ENCODE data around the gene GAGE10.
"Not testable (repeated sequence)": the region's sequence is repeated elsewhere in the genome, so short reads cannot be mapped to it uniquely, and the experiment has no call there.

The GAGE10 gene

DNA sequence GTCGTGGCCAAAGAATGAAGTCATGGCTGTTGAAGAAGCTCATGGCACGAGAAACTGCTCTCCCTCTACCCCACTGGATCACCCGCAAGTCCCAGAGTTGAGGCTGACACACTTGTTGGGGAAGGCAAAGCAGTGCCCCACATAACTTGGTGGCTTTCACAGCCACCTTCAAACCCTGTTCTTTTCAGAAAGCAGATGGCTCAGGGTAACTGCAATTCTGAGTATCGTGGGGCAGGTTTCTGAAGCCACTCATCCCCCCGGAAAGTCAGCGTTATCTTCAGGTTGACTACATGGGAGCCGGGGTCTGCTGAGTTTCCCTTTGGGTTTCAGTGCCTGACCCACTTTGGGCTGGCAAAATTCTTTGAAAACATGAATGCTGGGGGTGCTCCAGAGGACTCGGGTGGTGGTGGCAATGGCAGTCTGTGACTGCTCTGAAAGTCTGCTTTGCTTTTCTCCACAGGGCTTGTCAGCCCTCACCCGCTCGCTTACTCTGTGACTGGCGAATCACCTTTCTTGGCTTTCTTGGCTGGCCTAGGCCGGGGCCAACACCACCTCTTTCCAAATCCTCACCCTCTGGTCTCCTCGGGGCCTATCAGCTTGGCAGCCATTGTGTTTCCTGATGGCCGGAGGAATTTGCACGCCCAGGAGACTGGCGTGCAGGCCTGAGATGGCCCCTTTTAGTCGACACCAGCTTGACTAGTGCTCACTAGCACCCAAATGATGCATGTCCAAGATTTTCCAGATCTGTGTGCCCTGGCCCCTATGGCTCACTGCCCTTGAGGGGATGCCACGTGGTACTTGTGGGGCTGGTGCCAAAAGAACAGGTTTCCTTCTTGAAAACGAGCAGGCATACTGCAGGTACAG, 26.5 kb upstream of the GAGE10 start:
- no peak for DNase-seq (ENCODE audit: low spot score)

DNA sequence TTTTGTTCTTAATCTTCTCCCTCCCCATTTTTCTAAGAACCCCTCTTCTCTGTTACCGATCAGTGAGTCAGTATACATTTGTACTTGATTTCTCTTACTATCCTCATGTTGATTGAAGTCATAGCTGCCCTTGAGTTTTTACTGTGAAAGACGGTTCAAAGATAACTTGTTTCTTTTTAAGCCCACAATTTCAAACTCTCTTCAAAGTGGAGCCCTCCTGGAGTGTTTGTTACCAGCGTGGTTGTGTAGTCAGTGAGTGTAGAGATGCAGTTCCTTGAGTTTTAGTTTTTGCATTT, 26.0 kb upstream of the GAGE10 start:
- no peak for DNase-seq (ENCODE audit: low spot score)

DNA sequence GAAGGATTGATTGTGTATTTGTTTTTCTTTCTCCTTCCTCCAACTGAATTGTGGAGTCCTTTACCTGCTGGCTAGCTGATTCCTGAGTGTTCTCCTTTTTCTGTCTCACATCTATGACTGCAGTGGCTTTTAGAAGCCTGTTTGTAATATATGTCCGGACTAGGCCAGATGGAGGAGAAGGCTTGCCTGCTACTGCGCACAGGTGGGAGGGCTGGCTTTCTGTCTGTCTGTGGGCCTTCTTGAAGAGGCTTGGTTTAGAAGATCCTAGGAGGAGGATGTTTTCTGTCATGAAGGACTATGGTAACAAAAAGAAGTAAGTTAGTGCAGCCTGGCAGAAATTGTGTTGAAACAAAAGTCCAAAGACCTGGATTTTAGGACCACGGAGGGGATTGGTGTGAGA, 25.4 kb upstream of the GAGE10 start:
- no peak for DNase-seq (ENCODE audit: low spot score)

DNA sequence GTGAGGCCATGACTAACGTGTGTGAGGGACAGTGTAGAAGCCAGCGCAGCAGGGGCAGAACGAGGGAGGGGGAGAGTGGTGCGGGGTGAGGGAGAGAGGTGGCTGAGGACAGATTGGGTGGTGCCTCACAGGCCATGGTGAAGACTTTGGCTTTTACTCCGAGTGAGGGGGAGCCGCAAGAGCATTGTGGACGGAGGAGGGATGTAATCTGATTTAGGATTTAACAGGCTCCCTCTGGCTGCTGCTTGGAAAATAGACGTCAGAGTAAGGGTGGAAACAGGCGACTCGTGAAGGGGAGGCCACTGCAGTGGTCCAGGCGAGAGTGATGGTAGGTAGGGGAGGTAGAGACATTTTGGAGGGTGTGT, 20.8 kb upstream of the GAGE10 start:
- peak; percentile 40 for DNase-seq (ENCODE audit: low spot score)

DNA sequence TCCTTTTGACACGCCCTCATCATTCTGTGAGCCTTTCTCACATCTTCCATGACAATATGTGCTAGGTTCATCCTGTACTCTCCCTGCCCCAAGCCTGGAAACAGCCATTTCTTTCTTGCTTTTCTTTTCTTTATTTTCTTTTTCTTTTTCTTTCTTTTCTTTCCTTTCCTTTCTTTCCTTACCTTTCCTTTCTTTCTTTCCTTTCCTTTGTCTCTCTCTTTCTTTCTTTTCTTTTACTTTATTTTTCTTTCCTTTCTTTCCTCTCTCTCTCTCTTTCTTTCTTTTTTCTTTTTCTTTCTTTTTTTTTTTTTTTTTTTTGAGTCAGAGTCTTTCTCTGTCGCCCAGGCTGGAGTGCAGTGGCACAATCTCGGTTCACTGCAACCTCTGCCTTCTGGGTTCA, 19.2 kb upstream of the GAGE10 start:
- no peak for DNase-seq (ENCODE audit: low spot score)

DNA sequence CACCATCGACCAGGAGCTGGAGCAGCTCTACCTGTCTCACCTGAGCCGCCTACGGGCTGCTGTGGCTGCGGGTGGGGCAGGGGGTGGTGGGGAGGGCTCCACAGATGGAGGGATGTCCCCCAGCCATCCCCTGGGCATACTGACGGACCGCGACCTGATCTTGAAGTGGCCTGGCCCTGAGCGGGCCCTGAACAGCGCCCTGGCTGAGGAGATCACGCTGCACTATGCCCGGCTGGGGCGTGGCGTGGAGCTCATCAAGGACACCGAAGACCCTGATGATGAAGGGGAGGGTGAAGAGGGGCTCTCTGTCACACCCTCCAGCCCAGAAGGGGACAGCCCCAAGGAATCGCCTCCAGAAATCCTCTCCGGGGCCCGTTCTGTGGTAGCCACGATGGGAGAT, 17.3 kb upstream of the GAGE10 start:
- no peak for DNase-seq (ENCODE audit: low spot score)

DNA sequence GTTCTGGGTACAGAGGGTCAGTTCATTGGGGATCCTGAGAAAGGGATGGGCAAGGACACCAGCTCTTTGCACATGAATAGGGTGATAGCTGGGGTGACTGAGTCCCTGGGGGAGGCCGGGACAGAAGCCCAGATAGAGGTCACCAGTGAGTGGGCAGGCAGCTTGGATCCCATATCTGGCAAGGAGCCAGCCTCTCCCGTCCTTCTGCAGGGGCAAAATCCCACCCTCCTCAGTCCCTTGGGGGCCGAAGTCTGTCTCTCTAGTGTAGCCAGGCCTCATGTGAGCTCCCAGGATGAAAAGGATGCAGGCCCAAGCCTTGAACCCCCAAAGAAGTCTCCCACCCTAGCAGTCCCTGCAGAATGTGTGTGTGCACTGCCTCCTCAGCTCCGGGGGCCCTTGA, 16.9 kb upstream of the GAGE10 start:
- DNase-seq (ENCODE audit: low spot score), result no peak

DNA sequence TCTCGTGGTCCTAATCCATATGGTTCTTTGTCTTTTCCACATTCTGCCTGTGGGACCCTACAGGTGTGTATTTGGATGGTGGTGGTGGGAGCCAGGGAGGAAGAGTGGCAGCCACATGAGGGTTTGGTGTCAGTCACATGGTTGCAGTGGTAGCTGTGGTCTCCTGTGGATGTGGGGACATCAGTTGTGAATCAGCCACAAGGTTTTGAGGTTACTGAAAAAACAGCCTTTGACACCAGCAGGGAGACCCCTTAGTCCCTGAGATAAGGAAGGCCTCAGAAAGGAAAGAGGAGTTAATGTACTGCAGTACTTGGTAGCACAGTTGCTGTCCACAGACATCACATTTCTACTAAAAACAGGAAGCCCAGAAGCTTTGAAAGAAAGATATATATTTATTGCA, 15.8 kb upstream of the GAGE10 start:
- no peak for DNase-seq (ENCODE audit: low spot score)

DNA sequence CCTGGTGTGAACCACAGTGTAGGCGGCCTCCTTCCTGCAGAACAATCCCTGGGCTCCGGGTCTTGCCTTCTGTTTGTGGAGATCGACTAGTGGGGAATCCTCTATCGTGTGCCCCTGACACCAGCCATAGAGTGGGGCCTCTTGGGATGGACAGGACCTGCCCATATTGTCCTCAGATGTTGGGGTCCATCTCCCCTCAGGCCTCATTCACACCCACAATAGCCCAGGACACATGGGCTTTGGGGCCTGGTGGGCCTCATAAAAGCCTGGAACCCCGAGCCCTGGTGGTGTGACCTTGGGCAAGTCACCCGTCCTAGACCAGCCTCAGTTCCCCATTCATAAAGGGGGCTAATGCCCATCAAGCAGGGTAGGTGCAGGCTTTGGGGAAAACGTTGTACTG, 13.2 kb upstream of the GAGE10 start:
- DNase-seq (ENCODE audit: low spot score), result no peak

DNA sequence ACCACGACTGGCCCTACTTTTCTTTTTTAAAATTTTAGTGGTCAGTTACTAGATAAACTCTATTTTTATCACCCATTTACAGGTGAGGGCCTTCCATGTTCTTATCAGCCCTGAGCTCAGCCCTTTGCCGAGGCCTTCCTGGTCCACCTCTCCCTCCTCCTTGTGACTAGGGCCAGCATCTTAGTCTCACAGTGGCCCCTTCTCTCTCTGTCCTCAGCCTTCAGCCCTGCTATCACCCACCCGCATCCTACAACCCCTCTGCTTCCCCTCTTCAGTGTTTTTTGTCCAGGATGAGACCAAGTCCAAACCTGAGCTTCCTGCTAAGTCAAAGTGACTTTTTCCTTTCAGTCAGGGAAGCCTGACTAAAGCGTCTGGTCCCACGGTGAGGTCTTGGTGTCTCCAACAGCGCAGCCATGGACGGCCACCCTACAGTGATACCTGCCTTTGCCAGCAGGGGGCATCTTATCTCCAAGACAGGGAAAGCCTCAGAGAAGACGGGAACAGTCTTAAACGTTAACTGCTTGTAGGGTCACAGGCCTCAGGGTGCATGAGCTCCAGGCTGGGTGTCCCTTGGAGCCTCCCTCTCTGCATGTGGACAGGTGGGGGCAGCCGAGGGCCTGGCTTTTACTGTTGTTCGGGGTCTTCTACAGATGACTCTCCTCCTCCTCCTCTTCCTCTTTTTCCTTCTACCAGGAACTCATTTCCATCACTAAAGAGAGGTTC, 11.7 kb upstream of the GAGE10 start:
- peak; percentile 46 for DNase-seq (ENCODE audit: low spot score)

DNA sequence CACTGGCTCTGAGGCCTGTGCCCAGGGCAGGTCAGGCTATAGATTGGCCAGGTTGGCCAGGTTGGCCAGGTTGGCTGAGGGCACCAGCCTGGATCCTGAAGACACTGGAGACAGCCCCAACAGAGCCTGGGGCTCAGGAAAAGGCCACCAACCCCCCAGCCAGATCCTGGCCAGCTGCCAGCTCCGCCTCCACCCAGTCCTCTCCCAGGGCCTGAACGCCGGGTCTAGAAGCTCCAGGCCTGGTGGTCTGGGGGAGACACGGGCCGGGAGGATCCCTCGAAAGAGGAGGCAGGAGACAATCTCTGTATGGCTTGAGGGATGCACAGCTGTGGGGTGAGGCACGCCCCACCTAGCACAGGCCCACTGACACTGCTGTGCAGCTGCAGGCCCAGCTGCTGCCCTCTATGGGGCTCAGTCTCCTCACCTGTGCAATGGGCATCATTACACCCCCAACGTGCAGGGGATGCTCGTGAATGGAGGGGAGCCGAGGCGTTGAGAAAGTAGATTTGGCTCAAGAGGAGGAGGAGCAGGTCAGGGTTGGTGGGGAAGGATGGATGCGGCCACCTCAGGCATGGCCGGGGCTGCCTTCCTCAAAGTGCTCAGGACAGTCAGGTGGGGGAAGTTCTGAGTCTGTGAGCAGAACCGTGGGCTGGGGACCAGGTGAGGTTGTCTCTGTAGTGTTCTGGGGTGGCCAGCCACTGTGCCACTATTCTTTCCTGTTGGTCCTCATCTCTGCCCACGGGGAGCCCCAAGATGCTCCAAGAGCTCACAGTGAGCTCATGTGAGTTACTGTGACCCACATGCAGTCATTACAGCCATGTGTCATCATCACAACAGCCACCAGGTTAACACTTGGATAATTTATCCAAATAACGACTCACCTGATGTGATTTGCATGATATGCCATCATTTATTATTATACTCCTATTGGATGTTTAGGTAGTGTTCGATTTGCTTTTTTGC, 10.8 kb upstream of the GAGE10 start:
- DNase-seq (ENCODE audit: low spot score), result no peak

DNA sequence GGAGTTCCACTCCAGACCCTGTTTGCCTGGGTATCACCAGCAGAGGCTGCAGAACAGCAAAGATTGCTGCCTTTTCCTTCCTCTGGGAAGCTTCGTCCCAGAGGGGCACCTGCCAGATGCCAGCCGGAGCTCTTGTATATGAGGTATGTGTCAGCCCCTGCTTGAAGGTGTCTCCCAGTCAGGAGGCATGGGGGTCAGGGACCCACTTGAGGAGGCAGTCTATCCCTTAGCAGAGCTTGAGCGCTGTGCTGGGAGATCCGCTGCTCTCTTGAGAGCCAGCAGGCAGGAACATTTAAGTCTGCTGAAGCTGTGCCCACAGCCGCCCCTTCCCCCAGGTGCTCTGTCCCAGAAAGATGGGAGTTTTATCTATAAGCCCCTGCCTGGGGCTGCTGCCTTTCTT, 4.2 kb upstream of the GAGE10 start:
- DNase-seq (ENCODE audit: low spot score), result not testable (repeated sequence)

DNA sequence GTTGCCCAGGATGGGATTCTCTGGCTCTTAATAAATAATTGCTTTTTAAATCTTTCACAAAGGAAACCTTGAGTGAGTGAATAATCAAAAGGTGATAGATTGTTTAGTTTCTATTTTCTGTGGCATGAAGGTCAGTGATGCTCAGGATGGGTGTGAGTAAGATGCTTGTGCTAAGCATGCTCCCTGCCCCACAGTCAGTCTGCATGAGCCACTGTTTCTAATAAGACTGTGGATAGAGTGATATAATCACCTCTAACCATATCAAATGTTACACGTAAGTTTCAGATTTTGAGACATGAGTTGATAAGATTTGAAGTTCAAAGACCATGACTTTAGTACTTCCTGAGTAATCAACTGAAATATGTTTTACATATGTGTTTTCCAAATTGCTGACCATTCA, 2.7 kb upstream of the GAGE10 start:
- no peak for DNase-seq (ENCODE audit: low spot score)

DNA sequence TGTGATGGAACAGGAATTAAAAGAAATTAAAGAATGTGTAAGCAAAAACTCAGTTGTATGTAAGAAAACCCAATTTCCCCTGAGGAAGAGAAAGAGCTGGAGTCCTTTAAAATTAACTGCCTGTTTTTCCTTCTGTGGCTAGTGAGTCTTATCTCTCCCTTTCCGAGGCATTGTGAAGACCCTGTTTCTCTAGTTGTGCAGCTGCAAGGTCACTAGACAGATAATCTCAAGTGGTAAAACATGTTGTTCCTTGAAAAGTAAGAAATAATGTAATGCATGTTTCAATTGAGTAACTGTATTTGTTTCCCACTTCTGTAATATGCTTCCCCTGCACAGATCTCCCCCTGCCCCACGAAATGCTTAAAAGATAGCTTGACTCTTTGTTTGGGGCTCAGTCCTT, 4.3 kb downstream of the GAGE10 start:
- not testable (repeated sequence) for DNase-seq (ENCODE audit: low spot score)

DNA sequence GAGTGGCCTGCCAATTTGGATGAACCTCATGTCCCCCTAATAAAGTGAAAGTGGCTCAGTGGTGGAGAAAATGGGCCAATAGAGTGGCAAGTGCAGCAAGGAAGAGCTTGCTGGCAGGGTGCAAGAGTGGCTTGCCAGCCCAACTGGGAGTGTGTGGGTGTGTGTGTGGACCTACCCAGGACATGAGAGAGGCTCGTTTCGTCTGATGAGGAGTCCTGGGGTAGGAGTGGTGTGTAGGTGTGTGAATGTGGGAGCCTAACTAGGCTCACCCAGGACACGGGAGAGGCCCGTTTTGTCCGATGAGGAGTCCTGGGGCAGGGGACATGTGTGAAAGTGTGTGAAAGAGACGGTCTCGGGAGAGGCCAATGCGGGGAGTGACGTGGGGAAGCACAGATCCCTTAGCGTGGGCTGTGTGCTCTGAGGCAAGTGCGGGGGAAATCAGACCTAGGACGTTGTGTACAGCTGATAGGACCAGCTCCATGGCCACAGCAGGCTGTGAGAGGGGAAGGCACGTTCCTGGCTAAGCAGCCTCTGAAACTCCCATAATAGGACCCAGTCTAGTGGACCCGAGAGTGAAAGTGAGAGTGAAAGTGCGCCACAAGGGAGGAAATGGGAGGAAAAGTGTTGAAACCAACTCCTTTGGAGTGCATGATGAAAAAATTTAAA, 5.3 kb downstream of the GAGE10 start:
- no peak for DNase-seq (ENCODE audit: low spot score)

DNA sequence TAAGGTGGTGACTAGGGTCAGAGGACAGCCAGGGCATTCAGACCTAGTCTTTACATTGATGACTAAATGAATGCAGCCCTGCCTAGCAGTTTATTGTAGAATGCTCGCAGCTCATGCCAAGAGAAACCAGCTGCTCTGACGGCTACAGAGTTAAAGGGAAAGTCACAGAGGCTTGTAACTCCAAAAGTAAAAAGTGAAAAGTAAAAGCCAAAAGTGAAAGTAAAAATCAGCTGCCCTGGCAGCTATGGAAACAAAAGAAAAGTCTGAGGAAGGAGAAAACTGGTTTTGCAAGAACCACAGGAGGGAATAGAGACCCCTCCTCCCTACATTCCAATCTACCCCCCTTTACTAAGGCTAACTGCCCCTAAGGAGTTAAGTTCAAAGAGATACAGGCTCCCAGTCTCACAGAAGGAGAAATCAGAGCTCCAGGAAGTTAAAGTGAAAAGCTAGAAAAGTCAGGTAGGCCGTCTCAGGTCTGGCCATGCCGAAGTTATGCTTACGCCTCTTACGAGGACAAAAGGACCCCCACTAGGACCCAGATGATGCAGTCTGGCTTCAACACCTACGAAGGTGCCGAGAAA, 6.0 kb downstream of the GAGE10 start:
- DNase-seq (ENCODE audit: low spot score), result no peak

DNA sequence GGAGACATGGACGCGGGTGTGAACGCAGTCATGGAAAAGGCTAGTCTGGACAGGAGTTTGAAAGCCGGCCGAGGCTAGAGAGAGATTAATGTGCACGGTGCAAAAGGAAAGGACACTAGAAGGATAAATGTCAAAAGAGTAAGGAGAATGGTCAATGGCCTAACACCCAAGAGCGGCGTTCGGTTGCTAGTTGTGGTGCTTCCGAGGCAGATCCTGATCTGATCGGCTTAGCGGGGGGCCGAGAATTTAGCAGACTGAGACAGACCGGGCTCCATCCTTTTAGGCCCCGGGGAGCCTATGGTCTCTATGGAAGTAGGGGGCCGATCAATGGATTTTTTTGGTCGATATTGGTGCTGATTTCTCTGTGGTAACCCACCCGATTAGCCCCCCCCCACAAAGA, 6.9 kb downstream of the GAGE10 start:
- no peak for DNase-seq (ENCODE audit: low spot score)

DNA sequence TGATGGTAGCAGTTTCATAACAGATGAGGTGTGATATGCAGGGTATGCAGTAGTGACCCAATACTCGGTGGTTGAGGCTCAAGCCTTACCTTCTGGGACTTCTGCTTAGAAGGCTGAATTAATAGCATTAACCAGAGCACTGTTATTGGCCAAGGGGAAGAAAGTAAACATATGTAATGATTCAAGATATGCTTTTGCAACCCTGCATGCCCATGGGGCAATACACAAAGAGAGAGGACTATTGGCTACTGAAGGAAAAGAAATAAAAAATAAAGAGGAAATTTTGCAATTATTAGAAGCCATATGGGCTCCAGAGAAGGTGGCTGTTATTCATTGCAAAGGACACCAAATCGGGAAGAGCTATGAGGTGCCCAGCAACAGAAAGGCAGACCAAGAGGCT, 8.7 kb downstream of the GAGE10 start:
- DNase-seq (ENCODE audit: low spot score), result no peak

DNA sequence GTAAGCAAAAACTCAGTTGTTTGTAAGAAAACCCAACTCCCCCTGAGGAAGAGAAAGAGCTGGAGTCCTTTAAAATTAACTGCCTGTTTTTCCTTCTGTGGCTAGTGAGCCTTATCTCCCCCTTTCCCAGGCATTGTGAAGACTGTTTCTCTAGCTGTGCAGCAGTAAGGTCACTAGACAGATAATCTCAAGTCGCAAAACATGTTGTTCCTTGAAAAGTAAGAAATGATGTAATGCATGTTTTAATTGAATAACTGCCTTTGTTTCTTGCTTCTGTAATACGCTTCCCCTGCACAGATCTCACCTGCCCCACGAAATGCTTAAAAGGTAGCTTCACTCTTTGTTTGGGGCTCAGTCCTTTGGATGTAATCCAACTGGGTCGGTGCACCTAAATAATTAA, 12.6 kb downstream of the GAGE10 start:
- no peak for DNase-seq (ENCODE audit: low spot score)

DNA sequence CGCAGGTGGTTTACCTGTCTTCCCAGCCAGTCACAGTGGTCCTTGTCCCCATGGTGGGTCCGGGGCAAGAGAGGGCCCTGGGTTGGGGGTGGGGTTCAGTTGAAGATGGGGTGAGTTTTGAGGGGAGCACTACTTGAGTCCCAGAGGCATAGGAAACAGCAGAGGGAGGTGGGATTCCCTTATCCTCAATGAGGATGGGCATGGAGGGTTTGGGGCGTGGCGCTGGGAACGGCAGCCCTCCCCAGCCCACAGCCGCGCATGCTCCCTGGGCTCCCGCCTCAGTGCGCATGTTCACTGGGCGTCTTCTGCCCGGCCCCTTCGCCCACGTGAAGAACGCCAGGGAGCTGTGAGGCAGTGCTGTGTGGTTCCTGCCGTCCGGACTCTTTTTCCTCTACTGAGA, 18.3 kb downstream of the GAGE10 start, which contains the start of gene GAGE12J:
Gene GAGE12J, plus strand, starts transcription at position 301 of the 400 bp plus-strand sequence. CDS start 1,157 bp downstream, outside the sequence.
- not testable (repeated sequence) for DNase-seq (ENCODE audit: low spot score)

DNA sequence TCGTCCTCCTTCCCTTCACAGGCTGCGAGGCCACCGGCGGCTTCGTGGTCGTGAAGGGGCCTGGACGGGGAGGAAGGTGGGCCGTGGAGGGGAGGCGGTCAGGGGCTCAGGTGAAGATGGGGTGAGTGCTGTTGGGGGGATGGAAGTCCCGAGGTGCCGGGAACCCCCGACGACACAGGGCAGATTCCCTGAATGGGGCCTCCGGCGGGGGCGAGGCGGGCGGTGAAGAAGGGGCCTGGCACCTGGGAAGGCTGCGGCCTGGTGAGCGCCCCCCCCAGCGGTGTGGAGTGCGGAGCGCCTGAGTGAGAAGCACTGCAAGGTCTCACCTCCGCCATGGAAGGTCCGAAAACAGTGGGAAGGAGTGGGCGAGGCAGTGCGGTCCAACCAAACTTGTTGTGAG, 18.8 kb downstream of the GAGE10 start:
- DNase-seq (ENCODE audit: low spot score), result not testable (repeated sequence)

DNA sequence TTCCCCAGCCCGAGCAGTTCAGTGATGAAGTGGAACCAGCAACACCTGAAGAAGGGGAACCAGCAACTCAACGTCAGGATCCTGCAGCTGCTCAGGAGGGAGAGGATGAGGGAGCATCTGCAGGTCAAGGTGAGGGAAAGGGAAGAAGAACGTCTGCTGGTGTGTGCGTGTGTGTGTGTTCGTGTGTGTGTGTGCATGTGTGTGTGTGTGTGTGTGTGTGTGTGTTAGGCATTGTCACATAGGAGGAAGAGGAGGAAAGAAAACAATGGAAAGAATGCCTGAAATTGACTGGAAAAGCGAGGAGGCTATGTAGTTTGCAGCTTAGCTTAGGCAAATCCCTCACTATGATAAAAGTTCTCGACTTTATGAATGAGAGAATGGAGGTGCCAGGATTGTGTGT, 20.3 kb downstream of the GAGE10 start:
- not testable (repeated sequence) for DNase-seq (ENCODE audit: low spot score)
